ENCODE measurements around the gene CCNL1.

The CCNL1 gene

GRCh38 chr3:157142315-157142714 lies 17.6 kb downstream of the CCNL1 start:
- no peak for DNase-seq

- no peak for DNase-seq
Observed at GRCh38 chr3:157139938-157140534, 19.9 kb downstream of the CCNL1 start.

GRCh38 chr3:157136647-157137387 lies 23.1 kb downstream of the CCNL1 start:
- no peak for DNase-seq

GRCh38 chr3:157135671-157136396 lies 24.1 kb downstream of the CCNL1 start:
- DNase-seq: no peak

GRCh38 chr3:157134620-157135191 lies 25.2 kb downstream of the CCNL1 start:
- DNase-seq: no peak

- DNase-seq: no peak
Observed at GRCh38 chr3:157133434-157134320, 26.3 kb downstream of the CCNL1 start.

- DNase-seq: no peak
Observed at GRCh38 chr3:157132936-157133335, 27.0 kb downstream of the CCNL1 start.

GRCh38 chr3:157132341-157132740 lies 27.6 kb downstream of the CCNL1 start:
- DNase-seq: no peak

GRCh38 chr3:157131861-157132260 lies 28.1 kb downstream of the CCNL1 start:
- no peak for DNase-seq

GRCh38 chr3:157130467-157131251 lies 29.3 kb downstream of the CCNL1 start:
- DNase-seq: peak; percentile 11 to 47

GRCh38 chr3:157129803-157130466 lies 30.0 kb downstream of the CCNL1 start:
- DNase-seq: no peak

- no peak for DNase-seq
Observed at GRCh38 chr3:157128771-157129681, 30.9 kb downstream of the CCNL1 start.

GRCh38 chr3:157127831-157128767 lies 31.8 kb downstream of the CCNL1 start:
- no peak for DNase-seq

GRCh38 chr3:157127268-157127667 lies 32.7 kb downstream of the CCNL1 start:
- no peak for DNase-seq

GRCh38 chr3:157126365-157126764 lies 33.6 kb downstream of the CCNL1 start:
- DNase-seq: no peak

- DNase-seq: no peak
Observed at GRCh38 chr3:157125101-157125500, 34.8 kb downstream of the CCNL1 start.

GRCh38 chr3:157123621-157124020 lies 36.3 kb downstream of the CCNL1 start:
- no peak for DNase-seq

- no peak for DNase-seq
Observed at GRCh38 chr3:157122832-157123427, 37.0 kb downstream of the CCNL1 start.

Measured in SHP77 (cell line).